Endothelial cell of umbilical vein (primary cell): Measurements from ENCODE around the gene RPL12. TPM values are rescaled to one million over a fixed set of nuclear protein-coding genes. Genes with fewer than 3 reads are reported as not detected.

Experiments used
- BruUV-seq: library from RNA; stranded (reverse); fragments of 400-500 nt; replicated peaks from 2 replicates; lab custom pipeline; 2021; lab: Mats Ljungman, UMichigan
- CTCF ChIA-PET: fragments of 300-600, 350-600 bp; sonication (Branson Sonifier 250); formaldehyde crosslinking; loops from one replicate; lab custom pipeline; 2021; ENCODE audit warnings: antibody characterized with exemption, inconsistent platforms; lab: Charles Lee
- POLR2A ChIA-PET: fragments of 300-600, 350-600 bp; sonication (Branson Sonifier 250); formaldehyde crosslinking; loops from one replicate; lab custom pipeline; 2021; ENCODE audit warnings: antibody characterized with exemption, inconsistent platforms; lab: Charles Lee
- DNase-seq: peaks from one replicate; pipeline ENCODE4 v3.0.0-alpha.2; 2011; ENCODE audit warnings: low read depth, low spot score
- FAIRE-seq: peaks from 2 replicates; lab custom pipeline; 2011; peaks lifted over from hg19 to GRCh38; lab: Jason Lieb, UNC
- H2AFZ ChIP-seq: 2 replicates; pipeline ENCODE4 v1.6.0; 2012; ENCODE audit warnings: low read depth, low read length, control low read depth, inconsistent platforms
- H3K27ac ChIP-seq: 2 replicates; pipeline ENCODE4 v1.5.1; 2011; ENCODE audit warnings: low read depth, mild to moderate bottlenecking, control low read depth, low read length, moderate library complexity; ENCODE audit not compliant: insufficient read depth
- H3K27me3 ChIP-seq, 2 experiments: 2 replicates each; pipeline versions ENCODE4 v1.6.0 to v1.6.1; 2011; ENCODE audit warnings: low read length in 2 of 2, mixed read lengths in 1 of 2; ENCODE audit not compliant: control insufficient read depth in 2 of 2, insufficient read depth in 2 of 2
- H3K36me3 ChIP-seq, 2 experiments: 2 replicates in 1 of 2; 3 replicates in 1 of 2; pipeline ENCODE4 v1.5.1; 2011; ENCODE audit warnings: low read length in 2 of 2, mild to moderate bottlenecking in 1 of 2, moderate library complexity in 1 of 2; ENCODE audit not compliant: control insufficient read depth in 2 of 2, insufficient read depth in 2 of 2; ENCODE audit errors: extremely low read depth in 1 of 2
- H3K4me1 ChIP-seq: 3 replicates; pipeline ENCODE4 v1.5.1; 2011; ENCODE audit warnings: mild to moderate bottlenecking, low read length; ENCODE audit not compliant: control insufficient read depth, insufficient read depth; ENCODE audit errors: extremely low read depth
- H3K4me2 ChIP-seq: 2 replicates; pipeline ENCODE4 v1.6.1; 2011; ENCODE audit warnings: low read length, control low read depth, mixed read lengths; ENCODE audit not compliant: insufficient read depth
- H3K4me3 ChIP-seq, 3 experiments: fragments of 200-600 bp in 1 of 3; sonication (generic), shearing (Covaris generic) in 1 of 3; replicated peaks in 1 of 3; 2 replicates each; pipeline ENCODE4 v1.5.1; 2011 to 2016; ENCODE audit warnings: control low read depth in 3 of 3, low read length in 3 of 3, mild to moderate bottlenecking in 2 of 3, inconsistent platforms in 1 of 3, low read depth in 1 of 3, moderate library complexity in 1 of 3; ENCODE audit not compliant: insufficient read depth in 1 of 3
- H3K79me2 ChIP-seq: 2 replicates; pipeline ENCODE4 v1.6.0; 2012; ENCODE audit warnings: low read length, inconsistent platforms; ENCODE audit not compliant: control insufficient read depth, insufficient read depth
- H3K9ac ChIP-seq: replicated peaks from 2 replicates; pipeline ENCODE3; 2011; ENCODE audit warnings: low read length, control low read depth; ENCODE audit not compliant: insufficient read depth; ENCODE audit errors: extremely low read depth
- H3K9me1 ChIP-seq: replicated peaks from 3 replicates; pipeline ENCODE4 v1.6.0; 2011; ENCODE audit warnings: mild to moderate bottlenecking, low read length; ENCODE audit not compliant: control insufficient read depth, insufficient read depth; ENCODE audit errors: extremely low read depth
- H3K9me3 ChIP-seq: replicated peaks from 2 replicates; pipeline ENCODE4 v1.5.1; 2012; ENCODE audit warnings: low read length, inconsistent platforms; ENCODE audit not compliant: control insufficient read depth, insufficient read depth
- H4K20me1 ChIP-seq: replicated peaks from 2 replicates; pipeline ENCODE3; 2011; ENCODE audit warnings: mild to moderate bottlenecking, low read length; ENCODE audit not compliant: control insufficient read depth, insufficient read depth; ENCODE audit errors: extremely low read depth
- EZH2 ChIP-seq: IDR thresholded peaks from 2 replicates; pipeline ENCODE4 v1.6.1; 2012; ENCODE audit warnings: borderline replicate concordance, low read depth, mild to moderate bottlenecking, moderate library complexity, low read length, inconsistent platforms; ENCODE audit not compliant: severe bottlenecking
- FOS ChIP-seq: IDR thresholded peaks from 2 replicates; pipeline ENCODE4 v1.6.1; 2011; ENCODE audit warnings: mild to moderate bottlenecking, low read length, moderate library complexity, borderline replicate concordance; ENCODE audit not compliant: insufficient read depth
- GATA2 ChIP-seq: IDR thresholded peaks from 2 replicates; pipeline ENCODE4 v1.7.0; 2011; ENCODE audit warnings: low read depth, mild to moderate bottlenecking, moderate library complexity, mixed read lengths, low read length; ENCODE audit not compliant: insufficient read length, insufficient read depth
- JUN ChIP-seq: IDR thresholded peaks from 2 replicates; pipeline ENCODE4 v1.6.1; 2011; ENCODE audit warnings: borderline replicate concordance, low read depth; ENCODE audit not compliant: insufficient read length, insufficient read depth
- MAX ChIP-seq: IDR thresholded peaks from 2 replicates; pipeline ENCODE4 v1.6.1; 2011; ENCODE audit not compliant: insufficient read depth, insufficient read length
- MYC ChIP-seq: IDR thresholded peaks from one replicate; pipeline ENCODE4 v1.6.1; 2011; ENCODE audit warnings: mild to moderate bottlenecking, low read depth, low read length
- POLR2A ChIP-seq: IDR thresholded peaks from 2 replicates; pipeline ENCODE4 v1.6.1; 2012; ENCODE audit warnings: low read depth, mild to moderate bottlenecking, control low read depth, low read length
- POLR2AphosphoS5 ChIP-seq: IDR thresholded peaks from 2 replicates; pipeline ENCODE4 v1.6.1; 2012; ENCODE audit warnings: low read depth, mild to moderate bottlenecking, control low read depth, low read length, moderate library complexity; ENCODE audit not compliant: insufficient read depth
- dilution Hi-C: fragments of 300-500 bp; cut with MboI; formaldehyde crosslinking; loops from one replicate; pipeline ENCODE4 v1.15.0; 2019; ENCODE audit warnings: low sequenced_read_pairs; ENCODE audit not compliant: extremely low pct_ligation_motif_present
- intact Hi-C: fragments of 100-400 bp; cut with micrococcal nuclease; formaldehyde crosslinking; loops from one replicate; pipeline ENCODE4 v1.10.0; 2022
- polyA plus RNA-seq, 4 experiments: library from polyadenylated mRNA; depleted of rRNA in 3 of 4; stranded (reverse) in 3 of 4; unstranded in 1 of 4; fragments of >200 nt; gene quantifications; 2 replicates each; pipeline versions ENCODE4 v1.2.1 to v1.2.3, GENCODE V29; 2011 to 2012; ENCODE audit warnings: missing spikeins in 1 of 4
- total RNA-seq: library from RNA; stranded (reverse); gene quantifications from 2 replicates; pipeline ENCODE4 v1.2.3, GENCODE V29; 2021
- TF ChIP-seq, protein P1 (sequence below), 2 donors: IDR thresholded peaks; 1 replicate in 1 of 2; 2 replicates in 1 of 2; pipeline ENCODE4 v1.5.1; 2011; ENCODE audit warnings: low read length in 2 of 2, mild to moderate bottlenecking in 2 of 2, moderate library complexity in 2 of 2, control low read depth in 1 of 2, inconsistent platforms in 1 of 2, low read depth in 1 of 2; ENCODE audit not compliant: insufficient read depth in 1 of 2; ENCODE audit errors: extremely low read depth in 1 of 2

The RPL12 gene
- total and polyA plus RNA-seq, 2 donors (not counting 3 experiments of a cell fraction or from before 2014, with no cell fraction given): 1,231 to 3,007 TPM

DNA sequence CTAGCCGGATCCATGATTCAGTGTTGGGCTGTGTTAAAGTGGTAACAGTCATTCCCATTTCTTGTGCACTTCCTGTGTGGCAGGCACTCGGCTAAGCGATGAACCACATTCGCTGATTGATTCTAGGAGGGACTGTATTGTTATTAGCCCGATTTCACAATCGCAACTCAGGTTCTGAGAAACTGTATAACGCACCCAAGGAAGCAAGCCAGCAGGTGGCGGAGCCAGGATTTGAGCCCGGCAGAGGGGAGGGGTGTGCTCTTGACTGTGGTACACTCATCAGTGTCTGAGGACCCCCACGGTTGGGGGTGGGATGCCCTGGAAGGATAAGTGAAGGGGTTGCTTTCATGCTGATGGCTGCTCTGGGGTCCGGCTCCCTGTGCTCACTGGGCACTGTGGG is 34.8 kb upstream of the RPL12 start:
- CTCF ChIA-PET: no interaction called here
- H3K9ac ChIP-seq: no peak overlapping the region
- POLR2A ChIA-PET: no interaction called here

GRCh38 chr9:127482662-127483061 is 31.5 kb upstream of the RPL12 start:
- Histone ChIP-seq H3K36me3 (peaks cover 0 to 32% of the 10 kb centered on the region in 2 experiments), H3K9me1 (no peaks in the 10 kb centered on the region), H4K20me1 (no peaks in the 10 kb centered on the region), H3K4me2 (no peak overlapping the region), H3K27me3 (no peaks in the 10 kb centered on the region), H3K9me3 (no peaks in the 10 kb centered on the region), H2AFZ (no peak overlapping the region), H3K9ac (no peak overlapping the region), H3K27ac (no peak overlapping the region), H3K4me3 (no peak overlapping the region), H3K4me1 (no peaks in the 10 kb centered on the region), H3K79me2 (no peaks in the 10 kb centered on the region)
- DNase-seq (no peak), FAIRE-seq (no peak)
- dilution Hi-C loops (no loop called here), intact Hi-C loops (no loop called here)
- CTCF ChIA-PET: interaction anchor here (0.7 kb wide), 1 partner anchor 390 kb away, joined by 3 read pairs; no protein-coding TSS in a partner anchor
- BruUV-seq: no TSS peak
- no peak for TF ChIP-seq POLR2A
- TF ChIP-seq GATA2: no peak
- no peak for TF ChIP-seq MYC
- TF ChIP-seq POLR2AphosphoS5: no peak
- no peak for TF ChIP-seq EZH2
- no peak for TF ChIP-seq JUN
- TF ChIP-seq, protein P1, sequence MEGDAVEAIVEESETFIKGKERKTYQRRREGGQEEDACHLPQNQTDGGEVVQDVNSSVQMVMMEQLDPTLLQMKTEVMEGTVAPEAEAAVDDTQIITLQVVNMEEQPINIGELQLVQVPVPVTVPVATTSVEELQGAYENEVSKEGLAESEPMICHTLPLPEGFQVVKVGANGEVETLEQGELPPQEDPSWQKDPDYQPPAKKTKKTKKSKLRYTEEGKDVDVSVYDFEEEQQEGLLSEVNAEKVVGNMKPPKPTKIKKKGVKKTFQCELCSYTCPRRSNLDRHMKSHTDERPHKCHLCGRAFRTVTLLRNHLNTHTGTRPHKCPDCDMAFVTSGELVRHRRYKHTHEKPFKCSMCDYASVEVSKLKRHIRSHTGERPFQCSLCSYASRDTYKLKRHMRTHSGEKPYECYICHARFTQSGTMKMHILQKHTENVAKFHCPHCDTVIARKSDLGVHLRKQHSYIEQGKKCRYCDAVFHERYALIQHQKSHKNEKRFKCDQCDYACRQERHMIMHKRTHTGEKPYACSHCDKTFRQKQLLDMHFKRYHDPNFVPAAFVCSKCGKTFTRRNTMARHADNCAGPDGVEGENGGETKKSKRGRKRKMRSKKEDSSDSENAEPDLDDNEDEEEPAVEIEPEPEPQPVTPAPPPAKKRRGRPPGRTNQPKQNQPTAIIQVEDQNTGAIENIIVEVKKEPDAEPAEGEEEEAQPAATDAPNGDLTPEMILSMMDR (IDR thresholded peaks at IDR 0.05; ENCODE audit: extremely low read depth in 1 of 2, insufficient read depth in 1 of 2, low read depth in 1 of 2, low read length in 2 of 2): no peak
- no peak for TF ChIP-seq MAX
- TF ChIP-seq FOS: no peak
- POLR2A ChIA-PET: no interaction called here

More for the DNA sequence above, 34.8 kb upstream of the RPL12 start:
- Histone ChIP-seq H3K4me1 (no peaks in the 10 kb centered on the region), H3K9me1 (no peaks in the 10 kb centered on the region), H3K4me3 (no peak overlapping the region), H3K27me3 (no peaks in the 10 kb centered on the region), H3K4me2 (no peak overlapping the region), H3K9me3 (no peaks in the 10 kb centered on the region), H3K27ac (no peak overlapping the region), H4K20me1 (no peaks in the 10 kb centered on the region), H2AFZ (no peak overlapping the region), H3K79me2 (no peaks in the 10 kb centered on the region), H3K36me3 (peaks cover 0 to 21% of the 10 kb centered on the region in 2 experiments)
- intact Hi-C loops: no loop called here
- no peak for FAIRE-seq
- no peak for DNase-seq
- dilution Hi-C loops: no loop called here
- no peak for TF ChIP-seq POLR2A
- no peak for TF ChIP-seq MYC
- no peak for TF ChIP-seq JUN
- TF ChIP-seq, protein P1 (IDR thresholded peaks at IDR 0.05; ENCODE audit: extremely low read depth in 1 of 2, insufficient read depth in 1 of 2, low read depth in 1 of 2, low read length in 2 of 2): no peak
- TF ChIP-seq EZH2: no peak
- no TSS peak for BruUV-seq
